Lower lobe of right lung (tissue), 2 donors: ENCODE measurements around the gene ANTKMT. TPM values are rescaled to one million over a fixed set of nuclear protein-coding genes. Genes with fewer than 3 reads are reported as not detected.
A peak's percentile ranks its signal among the peaks of the same experiment; 100 is the strongest.

ENCODE experiments used
- ATAC-seq, 2 donors: fragments of 200-7000 bp; cut with Tn5 transposase; one replicate each; pipeline ENCODE4 v1.9.1; 2020 to 2022; ENCODE audit warnings: mild to moderate bottlenecking in 2 of 2, moderate library complexity in 2 of 2
- DNase-seq: peaks from one replicate; pipeline ENCODE4 v3.0.0-alpha.2; 2020
- H3K27ac ChIP-seq: fragments of 200-600 bp; one replicate; pipeline ENCODE4 v1.8.0; 2022
- H3K27me3 ChIP-seq: fragments of 200-600 bp; one replicate; pipeline ENCODE4 v1.8.0; 2022; ENCODE audit warnings: low read depth
- H3K36me3 ChIP-seq: fragments of 200-600 bp; one replicate; pipeline ENCODE4 v1.8.0; 2022; ENCODE audit warnings: mild to moderate bottlenecking
- H3K4me1 ChIP-seq: fragments of 200-600 bp; one replicate; pipeline ENCODE4 v1.8.0; 2022
- H3K4me3 ChIP-seq: fragments of 200-600 bp; one replicate; pipeline ENCODE4 v1.8.0; 2022; ENCODE audit warnings: mild to moderate bottlenecking
- H3K9me3 ChIP-seq: fragments of 200-600 bp; one replicate; pipeline ENCODE4 v1.8.0; 2022
- intact Hi-C: fragments of 100-400 bp; cut with DNase I; formaldehyde crosslinking; loops from one replicate; pipeline ENCODE4 v1.11.0; 2022
- total RNA-seq: library from RNA; stranded (reverse); fragmentation: NEBNext Ultra II Directional; extraction: Animal tissue kit (Norgen Biotek cat#: 25700); gene quantifications from one replicate; pipeline ENCODE4 v1.2.1, GENCODE V29; 2021
- TF ChIP-seq, protein P1 (sequence below): fragments of 200-600 bp; IDR thresholded peaks from one replicate; pipeline ENCODE4 v1.8.0; 2022; ENCODE audit warnings: antibody characterized with exemption, mild to moderate bottlenecking
- donor health status: DM: no; HTN: yes; CAD: no; lungs with severe emphysema.

Gene ANTKMT
- total RNA-seq, 1 donor from 2014 or later: 36.5 TPM

DNA sequence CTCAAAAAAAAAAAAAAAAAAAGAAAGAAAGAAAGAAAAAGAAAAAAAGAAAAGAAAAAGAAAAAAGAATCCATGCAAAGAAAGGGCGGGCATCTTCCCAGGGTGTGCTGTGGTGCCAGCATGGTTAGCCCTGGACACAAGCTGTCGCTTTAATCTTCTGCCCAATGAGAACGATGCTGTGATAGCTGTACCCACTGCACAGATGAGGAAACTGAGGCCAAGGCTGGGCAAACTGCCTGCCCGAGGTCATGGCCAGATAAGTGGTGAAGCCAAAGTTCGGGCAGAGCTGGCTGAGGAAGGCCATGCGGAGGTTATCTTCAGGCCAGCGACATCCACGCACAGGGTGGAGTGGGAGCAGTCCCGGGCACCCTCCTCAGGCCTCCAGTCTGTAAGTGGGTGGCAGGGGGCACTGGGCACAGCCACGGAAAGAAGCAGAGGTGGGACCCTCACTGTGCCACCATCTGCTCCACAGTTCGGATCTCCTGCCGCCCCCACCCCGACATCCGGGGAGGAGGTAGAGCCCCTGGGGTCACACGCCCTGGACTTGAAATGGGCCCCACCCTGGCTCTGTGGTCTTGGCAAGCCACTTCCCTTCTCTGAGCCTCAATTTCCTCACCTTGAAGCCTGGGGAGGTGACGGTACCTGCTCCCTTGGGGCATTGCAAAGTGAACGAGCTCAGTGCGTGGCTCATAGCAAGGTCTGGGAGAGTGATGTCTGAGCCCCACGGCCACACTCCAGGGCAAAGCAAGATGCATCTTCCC lies 21.9 kb upstream of the ANTKMT start:
- Histone ChIP-seq H3K9me3 (no peaks in the 10 kb centered on the region), H3K27me3 (peaks cover 86% of the 10 kb centered on the region), H3K36me3 (no peaks in the 10 kb centered on the region), H3K4me1 (peaks cover 26% of the 10 kb centered on the region), H3K27ac (no peak overlapping the region), H3K4me3 (no peak overlapping the region)
- no peak for DNase-seq
- TF ChIP-seq, protein P1, sequence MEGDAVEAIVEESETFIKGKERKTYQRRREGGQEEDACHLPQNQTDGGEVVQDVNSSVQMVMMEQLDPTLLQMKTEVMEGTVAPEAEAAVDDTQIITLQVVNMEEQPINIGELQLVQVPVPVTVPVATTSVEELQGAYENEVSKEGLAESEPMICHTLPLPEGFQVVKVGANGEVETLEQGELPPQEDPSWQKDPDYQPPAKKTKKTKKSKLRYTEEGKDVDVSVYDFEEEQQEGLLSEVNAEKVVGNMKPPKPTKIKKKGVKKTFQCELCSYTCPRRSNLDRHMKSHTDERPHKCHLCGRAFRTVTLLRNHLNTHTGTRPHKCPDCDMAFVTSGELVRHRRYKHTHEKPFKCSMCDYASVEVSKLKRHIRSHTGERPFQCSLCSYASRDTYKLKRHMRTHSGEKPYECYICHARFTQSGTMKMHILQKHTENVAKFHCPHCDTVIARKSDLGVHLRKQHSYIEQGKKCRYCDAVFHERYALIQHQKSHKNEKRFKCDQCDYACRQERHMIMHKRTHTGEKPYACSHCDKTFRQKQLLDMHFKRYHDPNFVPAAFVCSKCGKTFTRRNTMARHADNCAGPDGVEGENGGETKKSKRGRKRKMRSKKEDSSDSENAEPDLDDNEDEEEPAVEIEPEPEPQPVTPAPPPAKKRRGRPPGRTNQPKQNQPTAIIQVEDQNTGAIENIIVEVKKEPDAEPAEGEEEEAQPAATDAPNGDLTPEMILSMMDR: no peak
- intact Hi-C loops: no loop called here
- ATAC-seq: no peak

DNA sequence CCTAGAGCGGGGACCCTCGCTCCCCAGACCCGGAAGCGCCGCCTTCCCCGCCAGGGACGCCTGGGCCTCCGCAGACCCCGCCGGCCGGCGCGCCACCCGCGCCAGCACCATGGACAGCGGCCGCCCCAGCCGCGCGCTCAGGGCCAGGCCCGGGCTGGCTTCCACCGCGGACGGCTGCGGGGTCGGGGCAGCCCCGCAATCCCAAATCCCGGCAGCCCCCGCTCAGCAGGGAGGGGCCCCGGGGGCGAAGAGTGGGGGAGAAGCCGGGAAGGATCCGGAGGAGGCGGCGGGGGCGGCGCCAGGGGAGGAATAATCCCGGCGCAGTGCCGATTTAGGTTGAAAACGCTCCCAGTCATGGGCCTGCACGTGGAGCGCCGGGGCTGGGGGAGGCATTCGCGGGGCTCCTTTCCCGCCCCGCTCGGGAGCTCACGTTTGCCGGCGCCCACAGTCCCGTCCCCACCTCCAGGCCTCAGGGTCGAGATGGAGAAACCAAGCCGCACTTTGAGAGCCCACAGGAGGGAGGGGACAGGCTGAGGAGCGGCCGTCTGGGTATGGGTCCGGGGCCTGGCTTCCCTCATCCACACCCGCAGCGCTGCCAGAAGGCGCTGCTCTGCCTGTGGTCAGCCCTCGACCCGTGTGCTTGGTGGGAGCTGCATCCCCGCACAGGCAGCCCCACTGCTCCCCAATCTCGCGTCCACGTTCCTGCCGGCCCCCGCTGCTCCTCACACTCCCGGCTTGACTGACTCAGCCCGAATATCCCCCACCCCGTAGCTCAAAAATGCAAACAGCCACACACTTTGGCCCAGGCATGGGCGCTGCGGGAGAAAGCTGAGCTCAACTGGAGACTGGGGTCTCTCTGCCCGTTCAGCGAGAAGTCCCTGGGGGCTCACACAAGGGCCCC lies 20.0 kb upstream of the ANTKMT start:
- Histone ChIP-seq H3K9me3 (no peaks in the 10 kb centered on the region), H3K4me1 (peaks cover 11% of the 10 kb centered on the region), H3K36me3 (no peaks in the 10 kb centered on the region), H3K27ac (no peak overlapping the region), H3K4me3 (no peak overlapping the region), H3K27me3 (peaks cover 82% of the 10 kb centered on the region)
- DNase-seq (no peak), ATAC-seq (peak; percentile 47 to 61)
- TF ChIP-seq, protein P1: no peak
- intact Hi-C loops: no loop called here

DNA sequence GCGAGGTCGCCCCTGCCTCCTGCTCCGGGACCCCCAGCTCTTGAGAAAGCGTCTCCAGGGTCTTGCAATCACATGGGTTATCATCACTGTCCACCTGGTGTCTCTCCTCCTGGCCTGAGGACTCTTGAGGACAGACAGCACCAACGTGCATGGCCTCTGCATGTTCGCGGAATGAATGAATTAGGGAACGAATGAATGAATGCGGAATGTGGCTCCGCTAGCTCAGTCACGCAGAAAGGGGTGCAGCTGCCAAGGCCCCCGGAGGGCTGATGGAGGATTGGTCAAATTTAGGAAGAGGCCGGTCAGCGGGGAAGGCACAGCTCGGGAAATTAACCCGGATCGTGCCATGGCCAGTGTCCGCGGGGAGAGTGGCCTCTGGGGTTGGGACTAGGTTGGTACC lies 18.6 kb upstream of the ANTKMT start:
- H3K27me3 ChIP-seq: peaks cover 84% of the 10 kb centered on the region
- TF ChIP-seq, protein P1: no peak
- intact Hi-C loops: no loop called here

DNA sequence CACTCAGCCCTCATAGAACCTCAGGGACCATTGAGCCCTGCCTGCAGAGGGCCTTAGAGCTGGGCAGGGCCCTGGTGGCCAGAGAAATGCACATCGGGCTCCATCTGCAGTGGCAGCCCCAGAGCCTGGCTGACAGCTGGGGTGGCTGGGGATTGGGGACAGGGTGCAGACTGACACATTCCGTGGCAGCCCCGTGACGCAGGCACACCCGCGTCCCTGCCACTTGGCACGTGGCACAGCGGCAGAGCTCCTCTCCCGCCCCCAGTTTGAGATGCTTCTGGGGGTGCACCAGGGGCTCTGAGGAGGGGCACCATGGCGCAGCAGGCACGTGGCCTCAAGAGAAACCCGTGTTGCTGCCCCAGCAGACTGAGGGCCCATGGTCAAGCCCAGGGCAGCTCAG lies 17.5 kb upstream of the ANTKMT start:
- H3K4me1 ChIP-seq: peaks cover 11% of the 10 kb centered on the region
- H3K4me3 ChIP-seq: no peak overlapping the region
- TF ChIP-seq, protein P1: no peak
- peaks cover 88% of the 10 kb centered on the region for H3K27me3 ChIP-seq
- intact Hi-C loops: no loop called here
- ATAC-seq (no peak), DNase-seq (no peak)
- no peak overlapping the region for H3K27ac ChIP-seq
- H3K36me3 ChIP-seq: no peaks in the 10 kb centered on the region
- H3K9me3 ChIP-seq: no peaks in the 10 kb centered on the region

More for the DNA sequence above, 18.6 kb upstream of the ANTKMT start:
- Histone ChIP-seq H3K36me3 (no peaks in the 10 kb centered on the region), H3K4me1 (peaks cover 11% of the 10 kb centered on the region), H3K27ac (no peak overlapping the region), H3K4me3 (no peak overlapping the region), H3K9me3 (no peaks in the 10 kb centered on the region)
- DNase-seq (no peak), ATAC-seq (no peak)

DNA sequence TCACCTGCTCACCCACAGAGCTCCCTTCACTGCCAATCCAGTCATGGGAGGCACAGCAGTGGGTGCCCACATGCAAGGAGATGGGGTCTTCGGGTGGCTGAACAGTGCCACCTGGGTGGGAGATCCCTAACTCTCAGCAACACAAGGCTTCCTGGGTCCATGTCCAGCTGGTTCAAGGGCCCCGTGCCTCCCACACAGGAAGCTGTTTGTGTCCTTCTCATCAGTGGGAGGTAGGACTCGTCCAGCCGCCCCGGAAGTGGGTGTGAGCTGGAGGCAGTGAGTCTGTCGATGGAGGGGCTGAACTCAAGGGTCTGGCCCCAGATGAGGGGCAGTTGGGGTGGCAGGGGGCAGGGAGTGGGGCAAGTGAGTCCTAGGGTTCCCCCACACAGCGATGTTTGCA lies 16.9 kb upstream of the ANTKMT start:
- Histone ChIP-seq H3K4me1 (peaks cover 11% of the 10 kb centered on the region), H3K4me3 (no peak overlapping the region), H3K27me3 (peaks cover 91% of the 10 kb centered on the region), H3K9me3 (no peaks in the 10 kb centered on the region), H3K36me3 (no peaks in the 10 kb centered on the region), H3K27ac (no peak overlapping the region)
- intact Hi-C loops: no loop called here
- DNase-seq: no peak
- TF ChIP-seq, protein P1: no peak
- ATAC-seq: no peak
